Endodermal cell (in vitro differentiated cells): ENCODE data around the gene RALGAPA2. TPM values are rescaled to one million over a fixed set of nuclear protein-coding genes. Genes with fewer than 3 reads are reported as not detected.

Source experiments
- DNase-seq: peaks from one replicate; pipeline ENCODE4 v3.0.0-alpha.2; 2017
- H3K27ac ChIP-seq: 2 replicates; pipeline ENCODE4 v1.5.1; 2013; ENCODE audit warnings: mild to moderate bottlenecking, low read depth, low read length, moderate library complexity
- H3K27me3 ChIP-seq: 2 replicates; pipeline ENCODE4 v1.6.1; 2013; ENCODE audit warnings: mild to moderate bottlenecking, low read length, moderate library complexity; ENCODE audit not compliant: insufficient read depth, control insufficient read depth, poor library complexity, severe bottlenecking
- H3K36me3 ChIP-seq: 2 replicates; pipeline ENCODE4 v1.7.0; 2013; ENCODE audit warnings: mild to moderate bottlenecking, low read length, moderate library complexity; ENCODE audit not compliant: control insufficient read depth, insufficient read depth
- H3K4me1 ChIP-seq: one replicate; pipeline ENCODE4 v1.7.0; 2013; ENCODE audit warnings: low read length; ENCODE audit not compliant: control insufficient read depth, insufficient read depth
- H3K4me3 ChIP-seq: 2 replicates; pipeline ENCODE4 v1.5.1; 2013; ENCODE audit warnings: mild to moderate bottlenecking, low read length, moderate library complexity
- H3K9ac ChIP-seq: 2 replicates; pipeline ENCODE4 v1.6.1; 2013; ENCODE audit warnings: mild to moderate bottlenecking, low read length, moderate library complexity; ENCODE audit not compliant: poor library complexity, severe bottlenecking; ENCODE audit errors: extremely low read depth
- H3K9me3 ChIP-seq: 2 replicates; pipeline ENCODE4 v1.6.1; 2013; ENCODE audit warnings: mild to moderate bottlenecking, low read length, moderate library complexity; ENCODE audit not compliant: control insufficient read depth
- H3K27ac Mint-ChIP-seq: 2 replicates; pipeline ENCODE4 v1.8.0; 2020; ENCODE audit warnings: mixed read lengths
- H3K27me3 Mint-ChIP-seq: 2 replicates; pipeline ENCODE4 v1.8.0; 2021; ENCODE audit warnings: mild to moderate bottlenecking, mixed read lengths; ENCODE audit not compliant: insufficient read depth
- H3K36me3 Mint-ChIP-seq: 2 replicates; pipeline ENCODE4 v1.8.0; 2020; ENCODE audit warnings: low read depth, mixed read lengths
- H3K4me1 Mint-ChIP-seq: 2 replicates; pipeline ENCODE4 v1.8.0; 2020; ENCODE audit warnings: mixed read lengths
- H3K4me3 Mint-ChIP-seq: 2 replicates; pipeline ENCODE4 v1.8.0; 2020; ENCODE audit warnings: mild to moderate bottlenecking, moderate library complexity, mixed read lengths
- H3K9me3 Mint-ChIP-seq: 2 replicates; pipeline ENCODE4 v1.8.0; 2020; ENCODE audit warnings: mild to moderate bottlenecking, mixed read lengths
- CTCF ChIP-seq: fragments of 200-600 bp; sonication (generic); conservative IDR thresholded peaks from 2 replicates; pipeline ENCODE4 v1.5.0; 2021; ENCODE audit warnings: antibody characterized with exemption, mild to moderate bottlenecking
- WGBS, 2 experiments: methylation state at CpG; one replicate each; pipeline versions ENCODE4 v1.1.5 to v1.1.7; 2013; ENCODE audit warnings: missing lambda C conversion rate in 2 of 2, mixed read lengths in 1 of 2; ENCODE audit not compliant: insufficient coverage in 1 of 2, insufficient read length in 1 of 2; 5-methylcytosine and 5-hydroxymethylcytosine counted together
- total RNA-seq, 2 donors: library from RNA; stranded (reverse); fragmentation: NEBNext Ultra II Directional in 1 of 2; extraction: Animal tissue kit (Norgen Biotek cat#: 25700) in 1 of 2; gene quantifications; 2 replicates in 1 of 2; 3 replicates in 1 of 2; pipeline ENCODE4 v1.2.1, GENCODE V29; 2021

RALGAPA2 gene
- total RNA-seq, 2 donors from 2014 or later: 19.5 to 24.6 TPM

- H3K9ac ChIP-seq: no peak overlapping the region
- TF ChIP-seq CTCF: no peak
- no peaks in the 10 kb centered on the region for H3K4me1 ChIP-seq
- Mint-ChIP-seq H3K27ac (no peak overlapping the region), H3K27me3 (no peaks in the 10 kb centered on the region), H3K9me3 (no peaks in the 10 kb centered on the region), H3K4me3 (no peak overlapping the region), H3K4me1 (no peaks in the 10 kb centered on the region), H3K36me3 (no peaks in the 10 kb centered on the region)
- WGBS, 2 experiments: 91 to 100% methylated on average over 3 of the region's 3 CpGs
- no peak for DNase-seq
- H3K27me3 ChIP-seq: no peaks in the 10 kb centered on the region
- no peaks in the 10 kb centered on the region for H3K9me3 ChIP-seq
- no peak overlapping the region for H3K27ac ChIP-seq
- H3K4me3 ChIP-seq: no peak overlapping the region
- no peaks in the 10 kb centered on the region for H3K36me3 ChIP-seq
Measured at GRCh38 chr20:20428067-20428466, 284.4 kb downstream of the RALGAPA2 start.

GRCh38 chr20:20427227-20427864 is 285.1 kb downstream of the RALGAPA2 start:
- no peaks in the 10 kb centered on the region for H3K36me3 Mint-ChIP-seq
- no peaks in the 10 kb centered on the region for H3K4me1 ChIP-seq
- no peaks in the 10 kb centered on the region for H3K27me3 ChIP-seq
- no peak overlapping the region for H3K9ac ChIP-seq
- no peaks in the 10 kb centered on the region for H3K27me3 Mint-ChIP-seq
- H3K4me1 Mint-ChIP-seq: no peaks in the 10 kb centered on the region
- H3K36me3 ChIP-seq: no peaks in the 10 kb centered on the region
- no peak for TF ChIP-seq CTCF
- no peak overlapping the region for H3K4me3 ChIP-seq
- no peak for DNase-seq
- no peaks in the 10 kb centered on the region for H3K9me3 Mint-ChIP-seq
- no peak overlapping the region for H3K27ac Mint-ChIP-seq
- H3K4me3 Mint-ChIP-seq: no peak overlapping the region
- no peaks in the 10 kb centered on the region for H3K9me3 ChIP-seq
- 92 to 99% methylated on average over 8 to 11 of the region's 11 CpGs for WGBS, 2 experiments
- no peak overlapping the region for H3K27ac ChIP-seq

GRCh38 chr20:20426655-20426907 is 285.9 kb downstream of the RALGAPA2 start:
- H3K27me3 ChIP-seq: no peaks in the 10 kb centered on the region
- no peaks in the 10 kb centered on the region for H3K9me3 Mint-ChIP-seq
- H3K36me3 ChIP-seq: no peaks in the 10 kb centered on the region
- H3K27ac Mint-ChIP-seq: no peak overlapping the region
- H3K9ac ChIP-seq: no peak overlapping the region
- H3K36me3 Mint-ChIP-seq: no peaks in the 10 kb centered on the region
- no peaks in the 10 kb centered on the region for H3K9me3 ChIP-seq
- no peaks in the 10 kb centered on the region for H3K27me3 Mint-ChIP-seq
- no peak overlapping the region for H3K27ac ChIP-seq
- H3K4me1 Mint-ChIP-seq: no peaks in the 10 kb centered on the region
- DNase-seq: no peak
- WGBS, 2 experiments: 90 to 98% methylated on average over 3 to 4 of the region's 4 CpGs
- TF ChIP-seq CTCF: no peak
- no peak overlapping the region for H3K4me3 Mint-ChIP-seq
- H3K4me3 ChIP-seq: no peak overlapping the region
- H3K4me1 ChIP-seq: no peaks in the 10 kb centered on the region
